ENCODE measurements around the gene C22orf15.

GRCh38 chr22:23783265-23784150, 20.7 kb downstream of the C22orf15 start:
- no peak for TF ChIP-seq CTCF (IDR thresholded peaks at IDR 0.05)
- TF ChIP-seq POLR2A (IDR thresholded peaks at IDR 0.05): no peak
